Endothelial cell of umbilical vein (primary cell): ENCODE results near the gene ARHGEF28.

ENCODE experiments used
- EZH2 ChIP-seq: IDR thresholded peaks from 2 replicates; pipeline ENCODE4 v1.6.1; 2012; ENCODE audit warnings: borderline replicate concordance, low read depth, mild to moderate bottlenecking, moderate library complexity, low read length, inconsistent platforms; ENCODE audit not compliant: severe bottlenecking
- JUN ChIP-seq: IDR thresholded peaks from 2 replicates; pipeline ENCODE4 v1.6.1; 2011; ENCODE audit warnings: borderline replicate concordance, low read depth; ENCODE audit not compliant: insufficient read length, insufficient read depth
- MYC ChIP-seq: IDR thresholded peaks from one replicate; pipeline ENCODE4 v1.6.1; 2011; ENCODE audit warnings: mild to moderate bottlenecking, low read depth, low read length
- POLR2A ChIP-seq: IDR thresholded peaks from 2 replicates; pipeline ENCODE4 v1.6.1; 2012; ENCODE audit warnings: low read depth, mild to moderate bottlenecking, control low read depth, low read length
- POLR2AphosphoS5 ChIP-seq: IDR thresholded peaks from 2 replicates; pipeline ENCODE4 v1.6.1; 2012; ENCODE audit warnings: low read depth, mild to moderate bottlenecking, control low read depth, low read length, moderate library complexity; ENCODE audit not compliant: insufficient read depth
- TF ChIP-seq, protein P1 (sequence below), 2 donors: IDR thresholded peaks; 1 replicate in 1 of 2; 2 replicates in 1 of 2; pipeline ENCODE4 v1.5.1; 2011; ENCODE audit warnings: low read length in 2 of 2, mild to moderate bottlenecking in 2 of 2, moderate library complexity in 2 of 2, control low read depth in 1 of 2, inconsistent platforms in 1 of 2, low read depth in 1 of 2; ENCODE audit not compliant: insufficient read depth in 1 of 2; ENCODE audit errors: extremely low read depth in 1 of 2
- TF ChIP-seq, protein P2 (sequence below): IDR thresholded peaks from 2 replicates; pipeline ENCODE4 v1.6.1; 2011; ENCODE audit not compliant: insufficient read depth, insufficient read length

- TF ChIP-seq, protein P1, sequence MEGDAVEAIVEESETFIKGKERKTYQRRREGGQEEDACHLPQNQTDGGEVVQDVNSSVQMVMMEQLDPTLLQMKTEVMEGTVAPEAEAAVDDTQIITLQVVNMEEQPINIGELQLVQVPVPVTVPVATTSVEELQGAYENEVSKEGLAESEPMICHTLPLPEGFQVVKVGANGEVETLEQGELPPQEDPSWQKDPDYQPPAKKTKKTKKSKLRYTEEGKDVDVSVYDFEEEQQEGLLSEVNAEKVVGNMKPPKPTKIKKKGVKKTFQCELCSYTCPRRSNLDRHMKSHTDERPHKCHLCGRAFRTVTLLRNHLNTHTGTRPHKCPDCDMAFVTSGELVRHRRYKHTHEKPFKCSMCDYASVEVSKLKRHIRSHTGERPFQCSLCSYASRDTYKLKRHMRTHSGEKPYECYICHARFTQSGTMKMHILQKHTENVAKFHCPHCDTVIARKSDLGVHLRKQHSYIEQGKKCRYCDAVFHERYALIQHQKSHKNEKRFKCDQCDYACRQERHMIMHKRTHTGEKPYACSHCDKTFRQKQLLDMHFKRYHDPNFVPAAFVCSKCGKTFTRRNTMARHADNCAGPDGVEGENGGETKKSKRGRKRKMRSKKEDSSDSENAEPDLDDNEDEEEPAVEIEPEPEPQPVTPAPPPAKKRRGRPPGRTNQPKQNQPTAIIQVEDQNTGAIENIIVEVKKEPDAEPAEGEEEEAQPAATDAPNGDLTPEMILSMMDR (IDR thresholded peaks at IDR 0.05; ENCODE audit: extremely low read depth in 1 of 2, insufficient read depth in 1 of 2, low read depth in 1 of 2, low read length in 2 of 2): peak; percentile 22 to 41
- TF ChIP-seq, protein P2, sequence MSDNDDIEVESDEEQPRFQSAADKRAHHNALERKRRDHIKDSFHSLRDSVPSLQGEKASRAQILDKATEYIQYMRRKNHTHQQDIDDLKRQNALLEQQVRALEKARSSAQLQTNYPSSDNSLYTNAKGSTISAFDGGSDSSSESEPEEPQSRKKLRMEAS: no peak
- TF ChIP-seq POLR2A: no peak
- no peak for TF ChIP-seq EZH2
- TF ChIP-seq POLR2AphosphoS5: no peak
- TF ChIP-seq MYC: no peak
- TF ChIP-seq JUN: no peak
Observed at GRCh38 chr5:73985145-73985544, 359.1 kb downstream of the ARHGEF28 start.
